CD4-positive, alpha-beta T cell treated with Interleukin-4 for 4 hours (primary cell): ENCODE data around the gene CNRIP1.
A peak's percentile ranks its signal among the peaks of the same experiment; 100 is the strongest.

Experiments
- DNase-seq: peaks from one replicate; pipeline ENCODE4 v3.0.0-alpha.2; 2020

The CNRIP1 gene

DNA sequence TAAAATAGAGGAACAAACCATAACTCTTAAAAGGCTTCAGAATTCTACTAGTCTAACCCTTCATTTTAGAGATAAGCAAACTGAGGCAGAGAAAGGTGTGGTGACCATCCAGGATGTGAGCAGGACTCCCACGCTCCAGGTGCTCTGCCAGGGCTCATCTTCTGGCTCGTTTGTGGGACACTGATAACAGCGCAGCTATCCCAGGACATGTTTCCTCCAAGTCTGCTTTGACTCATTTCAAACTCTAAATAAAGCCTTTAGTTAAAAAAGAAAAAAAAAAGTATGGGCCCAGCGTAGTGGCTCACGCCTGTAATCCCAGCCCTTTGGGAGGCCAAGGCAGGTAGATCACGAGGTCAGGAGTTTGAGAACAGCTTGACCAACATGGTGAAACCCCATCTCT, 28.4 kb downstream of the CNRIP1 start:
- DNase-seq = no peak

DNA sequence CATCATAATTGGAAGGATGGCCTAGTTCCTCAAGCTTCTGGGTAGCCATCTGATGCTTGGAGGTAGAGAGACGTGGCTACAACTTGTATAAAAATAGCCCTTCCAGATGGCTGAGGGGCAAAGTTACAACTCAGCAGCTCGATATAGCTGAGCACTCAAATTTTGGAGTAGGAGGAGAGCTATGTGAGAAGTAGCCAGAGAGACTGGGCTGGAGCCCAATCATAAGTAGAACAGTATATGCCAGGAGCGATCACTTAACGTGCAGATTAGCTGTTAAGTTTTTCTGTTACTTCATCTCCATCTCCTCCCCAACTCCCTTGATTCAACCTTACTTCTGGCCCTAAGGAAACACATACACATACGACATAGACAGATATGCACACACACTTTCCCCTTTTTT, 28.8 kb downstream of the CNRIP1 start:
- no peak for DNase-seq

DNA sequence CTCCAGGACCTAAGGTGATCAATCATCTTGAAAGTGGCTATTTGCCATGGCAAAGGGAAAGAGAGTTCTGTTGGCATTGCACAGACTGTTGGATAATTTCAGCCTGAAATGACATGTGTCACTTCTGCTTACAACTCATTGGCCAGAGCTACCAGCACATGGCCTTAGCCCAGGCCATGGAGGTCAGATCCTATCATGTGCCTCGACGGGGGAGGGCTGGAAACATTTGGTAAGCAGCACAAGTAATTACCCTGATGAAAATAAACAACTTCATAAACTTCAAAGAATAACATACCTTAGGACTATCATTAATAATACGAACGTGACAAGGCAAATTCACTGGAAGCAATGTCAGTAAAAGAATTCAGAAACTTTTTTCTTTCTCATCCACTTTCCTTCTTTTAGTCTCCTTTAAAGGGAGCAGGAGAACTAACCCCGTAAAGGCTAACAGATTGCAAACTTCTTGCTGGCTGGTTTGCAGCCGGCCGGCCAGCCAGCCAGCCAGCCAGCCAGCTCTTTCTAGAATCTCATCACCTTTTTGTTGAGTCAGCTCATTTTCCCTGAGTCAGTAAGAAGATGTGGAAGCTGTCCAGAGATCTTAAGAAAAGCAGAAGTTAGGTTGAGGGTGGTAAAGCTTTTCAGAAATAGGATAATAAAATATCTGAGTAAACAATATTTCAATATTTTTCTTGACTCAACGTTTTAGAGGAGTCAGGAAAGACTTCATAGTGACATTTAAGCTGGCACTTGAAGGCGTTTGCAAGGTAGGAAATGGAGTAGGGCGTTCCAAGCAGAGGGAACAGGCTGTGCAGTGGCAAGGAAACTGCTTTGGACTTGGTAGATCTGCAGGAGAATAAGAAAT, 31.9 kb downstream of the CNRIP1 start:
- no peak for DNase-seq

DNA sequence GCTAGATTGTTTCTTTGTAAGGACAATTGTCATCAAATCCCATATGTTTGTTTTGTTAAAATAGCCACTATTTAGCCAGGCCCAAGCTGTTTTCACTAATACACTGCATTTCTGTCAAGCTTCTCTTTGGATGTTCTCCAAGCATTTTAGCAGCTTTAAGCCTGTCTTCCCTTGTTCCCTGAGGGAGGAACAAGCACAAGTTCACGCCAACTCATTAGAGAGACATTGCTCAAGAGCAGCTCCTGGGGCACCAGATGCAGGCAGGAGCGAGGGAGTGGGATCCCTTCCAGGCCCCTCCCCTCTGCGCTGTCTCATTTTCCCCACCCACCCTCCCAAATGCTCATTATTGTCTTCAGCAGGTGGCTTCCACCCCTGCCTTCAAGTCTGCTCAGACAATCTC, 34.9 kb downstream of the CNRIP1 start:
- no peak for DNase-seq

DNA sequence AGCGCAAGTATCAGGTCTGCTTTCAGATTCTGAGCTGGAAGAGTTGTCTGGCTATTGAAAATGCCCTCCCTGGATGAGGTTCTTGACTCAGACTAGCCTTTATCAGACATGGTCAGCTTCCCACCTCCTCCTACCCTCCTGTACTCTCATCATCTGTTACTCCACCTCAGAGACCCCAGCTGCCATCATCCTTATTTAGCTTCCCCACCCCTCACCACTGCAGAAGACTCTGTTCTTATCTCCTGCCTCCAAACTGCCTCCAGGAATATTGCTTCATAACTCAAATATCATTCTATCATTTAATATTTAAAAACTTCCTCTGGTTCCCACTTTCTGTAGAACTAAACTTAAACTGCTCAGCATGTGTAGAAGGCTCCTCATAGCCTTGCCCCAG, 36.3 kb downstream of the CNRIP1 start:
- no peak for DNase-seq

DNA sequence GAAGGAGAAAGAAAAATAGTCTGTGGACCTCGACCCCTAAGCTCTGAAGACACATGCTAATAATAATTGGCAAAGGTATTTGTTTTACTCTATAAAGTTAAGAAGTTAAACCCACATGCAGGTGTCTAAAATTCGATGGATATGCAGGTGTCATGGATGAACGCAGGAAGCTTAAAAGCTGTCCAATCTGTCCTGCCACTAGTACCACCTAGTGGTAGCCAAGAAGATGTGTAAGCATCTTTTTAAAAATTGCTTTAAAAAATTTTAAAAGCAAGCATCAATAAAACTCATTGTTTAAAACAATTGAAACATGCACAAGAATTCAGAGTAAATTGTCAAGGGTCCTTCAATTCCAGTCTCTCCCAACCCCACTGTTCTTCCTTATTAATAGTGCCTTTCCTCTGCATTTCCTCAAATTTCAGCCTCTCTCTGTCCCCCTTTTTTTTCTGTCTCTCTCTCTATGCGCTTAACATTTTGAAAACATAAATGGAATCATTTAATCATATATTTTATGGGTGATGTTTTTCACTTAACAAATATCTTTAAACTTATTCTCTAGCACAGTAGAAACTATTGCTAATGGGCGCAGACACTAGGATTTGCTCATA, 36.8 kb downstream of the CNRIP1 start:
- peak; percentile 53 for DNase-seq

DNA sequence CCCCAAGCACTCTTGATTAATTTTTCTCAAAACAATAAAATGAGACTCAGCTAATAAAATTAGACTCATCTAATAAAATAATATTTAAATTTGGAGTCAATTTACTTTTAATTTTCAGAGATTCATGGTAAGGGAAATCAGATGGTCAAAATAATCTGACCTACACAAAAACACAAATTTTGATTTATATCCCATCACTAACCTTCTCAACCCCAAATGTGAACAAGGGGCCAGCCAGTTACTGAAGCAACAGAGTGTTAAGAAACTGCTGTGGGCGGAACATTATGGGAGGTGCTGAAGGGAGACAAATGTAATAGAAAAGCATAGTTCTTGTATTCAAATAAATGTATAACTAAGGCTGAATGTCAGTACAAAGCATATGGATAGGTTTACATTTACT, 39.0 kb downstream of the CNRIP1 start:
- DNase-seq = no peak

DNA sequence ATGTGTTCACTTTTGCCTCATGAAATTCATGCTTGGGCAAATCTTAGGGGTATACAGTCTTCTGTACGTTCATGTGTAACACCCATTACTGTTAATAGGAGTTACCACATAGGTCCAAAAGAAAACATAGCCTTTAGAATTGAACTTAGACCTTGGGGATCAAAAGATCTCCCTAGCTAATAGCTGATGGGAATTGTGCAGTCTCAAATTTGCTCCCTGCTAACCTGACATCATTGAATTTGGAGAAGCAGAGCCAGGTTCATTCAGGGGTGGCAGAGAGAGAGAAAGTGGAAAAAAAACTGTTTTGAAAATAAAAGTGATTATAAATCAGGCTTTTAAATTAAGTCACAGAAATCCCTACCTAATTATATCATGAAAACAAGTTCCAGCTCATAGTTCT, 39.4 kb downstream of the CNRIP1 start:
- no peak for DNase-seq

DNA sequence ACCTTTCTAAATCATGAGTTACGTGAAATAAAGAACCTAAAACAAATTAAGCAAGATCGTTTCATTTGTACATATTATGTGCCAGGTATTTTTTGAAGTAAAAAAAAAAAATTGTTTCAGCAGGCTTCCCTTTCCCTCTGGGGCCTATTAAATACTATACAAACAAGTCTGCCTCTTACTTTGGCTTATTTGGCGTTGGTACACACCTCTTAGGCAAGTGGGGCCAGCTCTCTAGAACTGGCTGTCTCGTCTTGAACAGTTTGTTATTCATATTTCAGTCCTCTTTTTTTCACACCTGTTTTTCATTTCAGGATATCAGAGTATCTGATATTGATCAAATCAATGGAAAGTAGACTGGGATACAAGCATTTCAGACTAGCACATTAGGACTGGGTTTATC, 40.1 kb downstream of the CNRIP1 start:
- no peak for DNase-seq

DNA sequence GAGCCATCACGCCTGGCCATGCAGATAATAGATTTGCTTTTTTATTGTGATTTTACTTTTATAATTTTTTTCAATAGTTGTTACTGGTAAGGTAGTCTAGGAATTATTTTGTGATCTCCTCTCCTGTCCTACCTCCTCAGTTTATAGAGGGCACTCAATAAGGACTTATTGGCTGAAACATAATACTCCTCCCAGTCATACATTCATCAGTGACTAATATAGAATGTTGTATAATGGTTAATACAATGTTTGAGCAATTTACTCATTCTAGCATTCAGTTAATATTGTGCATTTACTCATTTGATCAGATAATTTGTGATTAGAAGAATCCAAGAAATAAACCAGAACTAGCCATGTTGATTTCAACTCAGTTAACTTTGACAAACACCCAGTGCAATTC, 41.6 kb downstream of the CNRIP1 start:
- DNase-seq = no peak

DNA sequence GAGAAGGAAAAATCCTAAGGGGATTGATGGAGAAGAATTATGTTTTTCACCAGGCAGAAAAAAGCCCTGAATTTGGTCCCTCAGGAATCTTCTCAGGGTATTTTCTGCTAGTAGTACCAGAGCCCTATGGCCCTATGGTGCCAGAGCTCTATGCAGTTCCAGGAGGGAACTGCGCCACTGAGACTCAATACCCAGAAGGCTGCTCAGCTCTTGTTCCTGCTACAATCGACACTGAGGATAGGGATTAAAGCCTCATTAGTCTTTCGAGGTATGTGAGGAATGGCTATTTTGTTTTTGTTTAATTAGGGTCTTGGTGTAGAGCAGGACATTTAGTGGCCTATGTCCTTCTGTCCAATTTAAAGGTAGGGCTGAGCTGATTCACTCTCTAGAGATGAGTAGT, 45.7 kb downstream of the CNRIP1 start:
- DNase-seq = no peak

DNA sequence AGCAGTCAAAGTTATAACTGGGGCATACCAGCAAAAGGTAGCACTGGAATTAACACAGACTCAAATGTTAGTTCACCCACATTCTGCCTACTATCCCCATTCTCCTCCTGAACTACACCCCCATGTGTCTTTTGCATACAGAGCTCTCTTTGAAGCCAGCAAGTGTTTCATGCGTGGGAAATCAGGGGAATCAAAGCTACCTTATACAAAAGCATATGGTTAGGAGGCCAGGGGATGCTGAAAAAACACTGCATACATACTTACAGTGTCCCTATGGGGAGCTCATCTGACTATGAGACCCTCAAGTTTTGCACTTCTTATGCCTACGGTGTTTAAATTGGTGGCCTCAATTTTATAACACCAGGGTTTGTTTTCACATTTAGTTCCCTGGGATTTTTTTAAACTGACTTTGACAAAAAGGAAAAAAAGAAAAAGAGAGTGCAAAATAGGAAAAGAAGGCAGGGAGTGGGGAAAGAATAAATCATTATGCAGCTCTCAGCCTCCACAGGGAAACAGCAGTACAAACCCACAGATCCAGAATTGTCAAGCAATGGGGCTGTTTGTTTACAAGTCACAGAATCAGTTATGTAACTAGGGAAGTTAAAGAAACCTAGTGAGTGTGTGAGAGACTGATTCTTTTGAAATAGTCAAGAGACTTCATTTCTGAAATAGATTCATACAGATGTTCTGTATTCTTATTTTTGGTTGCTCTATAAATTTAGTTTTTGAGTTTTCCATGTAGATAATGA, 47.3 kb downstream of the CNRIP1 start:
- no peak for DNase-seq

DNA sequence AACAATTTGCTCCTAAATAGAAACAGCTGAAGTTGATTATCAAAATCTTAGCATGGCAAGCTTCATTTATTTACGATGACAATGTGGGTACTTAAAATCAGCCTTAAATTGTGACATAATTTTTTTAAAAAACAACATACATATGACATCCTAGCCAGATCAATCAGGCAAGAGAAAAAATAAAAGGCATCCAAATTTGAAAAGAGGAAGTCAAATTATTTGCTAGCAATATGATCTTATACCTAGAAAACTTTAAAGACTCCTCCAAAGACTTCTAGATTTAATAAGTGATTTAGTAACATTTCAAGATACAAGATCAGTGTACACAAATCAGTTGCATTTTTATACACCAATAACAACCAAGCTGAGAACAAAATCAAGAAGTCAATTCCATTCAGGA, 53.1 kb downstream of the CNRIP1 start:
- no peak for DNase-seq

DNA sequence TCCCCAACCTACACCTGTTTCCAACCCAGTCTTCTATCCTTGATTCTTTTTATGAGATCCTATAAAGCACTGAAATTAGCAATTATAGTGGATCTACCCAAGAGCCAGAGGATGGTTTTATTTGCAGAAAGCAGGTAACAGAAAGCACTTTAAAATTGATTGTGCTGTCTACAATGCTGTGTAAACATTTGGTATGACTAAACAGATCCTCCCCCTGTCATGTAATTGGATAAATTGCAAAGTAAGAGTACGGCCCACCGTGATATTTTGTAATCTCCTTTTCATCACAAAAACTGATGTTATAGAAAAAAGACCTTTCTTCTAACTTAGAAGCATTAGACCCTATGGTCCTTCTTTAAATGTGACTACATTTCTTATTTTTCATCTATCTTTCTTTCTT, 56.1 kb downstream of the CNRIP1 start:
- DNase-seq = no peak

DNA sequence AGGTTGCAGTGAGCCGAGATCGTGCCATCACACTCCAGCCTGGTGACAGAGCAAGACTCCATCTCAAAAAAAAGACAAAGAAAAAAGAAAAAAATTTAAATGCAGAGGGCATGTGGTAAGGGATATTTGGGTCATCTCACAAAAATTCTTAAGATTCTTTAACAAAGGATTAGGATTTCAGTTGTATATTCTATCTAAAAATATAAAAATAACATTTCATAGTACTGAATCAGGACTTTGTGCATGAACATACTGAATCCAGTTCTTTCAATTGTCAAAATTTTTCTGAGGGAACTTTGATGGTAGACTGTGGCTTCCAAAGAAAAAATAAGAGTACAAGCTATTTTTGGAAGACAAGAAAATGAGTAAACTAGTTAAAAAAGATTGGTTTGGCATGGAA, 60.9 kb downstream of the CNRIP1 start:
- DNase-seq = no peak

DNA sequence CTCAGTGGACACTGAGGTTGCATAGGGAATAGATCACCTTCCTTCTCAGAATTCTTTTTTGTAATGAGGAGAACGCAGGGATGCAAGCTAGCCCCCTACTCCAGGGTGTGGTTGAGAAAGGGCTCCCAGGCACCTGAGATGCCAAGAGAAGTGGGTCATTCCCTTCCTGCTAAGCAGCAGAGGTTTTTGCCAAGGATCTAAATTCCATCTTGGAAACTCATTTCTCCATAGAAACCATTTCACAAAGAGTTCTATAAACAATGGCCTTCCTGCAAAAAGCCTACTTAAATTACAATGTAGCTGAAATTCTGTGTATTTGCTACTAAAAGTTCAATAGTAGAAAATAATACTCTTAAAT, 63.7 kb downstream of the CNRIP1 start:
- DNase-seq = no peak

DNA sequence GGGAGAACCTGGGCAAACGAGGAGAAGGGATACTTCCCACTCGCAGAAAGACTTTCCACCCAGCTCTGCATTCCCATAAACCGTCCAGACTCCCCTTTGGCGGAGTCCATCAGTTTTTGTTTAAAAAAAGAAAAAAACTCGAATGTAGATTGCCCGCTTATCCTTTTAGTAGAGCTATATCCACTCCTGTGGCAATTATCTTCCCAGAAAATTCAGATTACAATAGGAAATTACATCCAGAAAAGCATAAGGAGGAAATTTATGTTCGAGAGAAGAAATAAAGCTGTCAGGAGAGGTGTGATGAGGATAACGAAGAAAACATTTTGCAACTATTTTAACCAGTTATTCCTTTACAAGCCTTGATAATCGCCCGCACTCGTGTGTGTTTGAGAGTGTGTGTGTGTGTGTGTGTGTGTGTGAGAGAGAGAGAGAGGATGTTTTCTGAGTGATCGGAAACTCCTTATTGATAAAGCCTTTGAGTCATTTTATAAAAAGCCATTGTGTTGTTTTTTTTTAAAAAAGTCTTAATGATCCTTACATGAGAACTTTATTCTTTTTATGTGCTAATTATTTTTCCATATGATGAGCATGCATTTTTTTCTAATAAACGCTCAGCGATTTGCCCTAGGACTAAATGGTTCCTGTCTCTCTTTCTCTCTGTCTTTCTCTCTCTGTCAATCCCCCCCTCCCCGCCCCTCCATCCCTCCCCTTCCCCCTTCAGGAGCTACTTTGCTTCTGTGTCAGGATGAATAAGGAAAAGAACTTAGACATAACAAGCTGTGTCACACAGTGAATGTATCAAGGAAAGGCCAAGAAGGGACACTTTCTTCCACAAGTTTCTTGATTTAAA, 66.3 kb downstream of the CNRIP1 start:
- peak; percentile 53 for DNase-seq

DNA sequence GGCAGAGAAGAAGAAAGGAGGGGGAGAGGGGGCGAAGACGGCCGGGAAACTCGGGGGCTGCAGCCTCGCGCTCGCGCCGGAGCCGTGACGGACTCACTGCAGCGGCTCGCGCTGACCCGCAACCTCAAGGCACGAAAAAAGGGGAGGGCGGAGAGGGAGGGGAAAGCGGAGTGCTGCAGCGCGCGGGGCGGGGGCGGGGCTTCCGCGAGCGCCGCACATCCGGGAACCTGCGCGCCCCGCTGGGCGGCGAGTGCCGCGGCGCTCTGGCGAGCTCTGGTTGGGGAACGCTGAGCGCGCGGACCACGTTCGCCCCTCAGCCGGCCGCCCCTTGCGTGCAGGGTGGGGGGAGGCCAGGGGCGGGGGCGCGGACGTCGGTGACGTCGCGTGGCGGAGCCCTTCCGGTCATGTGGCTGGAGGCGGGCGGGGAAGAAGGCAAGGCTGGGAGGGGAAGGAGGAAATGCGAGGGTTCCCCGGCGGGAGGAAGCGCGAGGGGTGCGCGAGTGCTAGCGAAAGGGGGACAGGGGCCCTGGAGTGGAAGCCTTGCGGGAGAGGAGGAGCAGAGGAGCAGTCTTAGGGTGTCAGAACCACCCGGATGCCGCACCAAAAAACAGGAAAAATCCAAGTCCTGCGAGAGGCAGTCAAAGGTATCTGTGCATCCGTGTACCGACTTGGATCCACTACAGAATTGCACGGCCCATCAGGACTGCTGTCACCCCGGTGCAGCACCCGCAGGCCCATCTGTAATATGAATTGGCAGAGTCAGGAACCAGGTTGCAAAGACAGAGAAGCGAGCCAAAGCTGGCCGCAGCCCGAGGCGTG, 67.1 kb downstream of the CNRIP1 start, which contains the start of gene PPP3R1:
PPP3R1 (minus strand) TSS at position 133 of the 819 bp plus-strand sequence. CDS start 405 bp downstream, outside the sequence.
- DNase-seq = peak; percentile 96

DNA sequence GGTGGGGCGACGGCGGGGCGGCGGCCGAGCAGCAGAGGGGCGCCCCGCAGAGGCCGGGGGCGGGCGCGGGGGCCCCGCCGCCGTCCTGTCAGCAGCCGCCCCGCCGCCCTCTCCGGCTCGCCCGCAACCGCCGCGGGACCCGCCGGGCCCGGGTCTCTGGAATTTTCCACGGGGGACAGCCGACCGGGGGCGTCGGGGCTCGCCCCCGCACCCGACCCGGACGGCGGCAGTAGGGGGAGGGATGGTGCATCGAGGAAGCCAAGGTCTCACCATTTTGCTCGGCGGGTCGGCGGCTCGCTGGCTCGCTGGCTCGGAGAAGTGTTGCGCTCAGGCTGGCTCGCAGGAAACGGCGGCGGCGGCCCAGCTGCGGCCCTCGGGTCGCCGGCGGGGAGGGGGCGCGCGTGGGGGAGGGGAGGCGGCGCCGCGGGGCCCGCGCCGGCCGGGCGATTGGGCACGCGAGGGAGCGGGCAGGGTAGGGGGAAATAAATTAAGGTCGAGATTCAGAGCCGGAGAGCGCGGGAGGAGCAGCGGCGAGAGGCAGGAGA, 67.8 kb downstream of the CNRIP1 start:
- DNase-seq = no peak

DNA sequence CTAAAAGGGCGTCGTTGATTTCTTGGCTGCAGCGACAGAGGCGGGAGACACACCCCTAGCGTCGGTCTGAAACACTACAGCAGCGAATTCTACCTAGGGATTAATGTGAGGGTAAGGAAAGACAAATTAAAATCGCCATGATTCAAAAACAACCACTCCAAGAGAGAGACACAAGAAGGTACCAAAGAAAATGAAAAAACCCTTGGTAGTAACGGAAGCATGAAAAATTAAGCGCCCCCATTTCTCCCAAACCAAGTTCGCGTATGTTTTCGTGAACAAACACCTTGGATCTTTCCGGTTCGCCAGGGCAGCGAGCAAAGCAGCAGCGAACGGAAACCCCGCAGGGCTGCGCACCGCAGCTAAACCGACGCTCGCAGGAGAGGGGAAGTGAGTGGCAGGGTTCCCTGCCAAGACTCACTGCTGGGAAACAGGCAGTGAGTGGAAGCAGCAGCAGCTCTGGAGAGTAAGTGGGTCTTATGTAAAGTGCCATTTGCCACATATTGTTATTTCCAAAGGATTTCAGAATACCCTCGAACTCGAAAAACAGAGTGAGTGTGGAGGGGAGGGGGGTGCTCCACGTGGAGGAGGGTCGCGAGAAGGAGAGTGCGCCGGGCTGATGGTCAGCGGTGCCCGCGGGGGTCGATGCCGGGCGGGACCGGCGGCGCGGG, 68.4 kb downstream of the CNRIP1 start:
- peak; percentile 89 for DNase-seq

DNA sequence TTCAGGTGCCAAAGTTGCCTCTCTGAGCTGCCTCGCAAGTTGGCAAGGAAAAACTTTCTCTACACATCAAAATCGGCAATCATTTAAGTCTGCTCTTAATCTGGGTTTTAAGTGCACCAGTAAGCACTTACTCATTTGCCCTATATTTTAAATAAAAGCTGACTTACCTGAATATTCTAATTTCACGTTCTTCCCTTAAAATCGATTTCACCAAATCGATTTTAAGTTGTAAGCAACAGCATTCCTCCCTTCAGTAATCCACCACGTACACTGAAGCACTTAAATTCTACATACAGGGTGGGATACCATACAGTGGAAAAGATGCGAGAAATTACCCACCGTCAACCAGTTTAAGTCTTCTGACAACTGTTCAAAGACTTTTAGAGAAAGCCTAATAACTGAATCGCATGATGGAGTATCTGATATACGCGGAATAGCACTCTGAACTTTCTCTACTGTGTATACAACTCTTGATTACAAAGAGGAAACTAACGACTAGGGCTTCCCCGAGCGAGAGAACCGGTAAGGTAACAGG, 69.0 kb downstream of the CNRIP1 start:
- no peak for DNase-seq
